ENCODE measurements around the gene IL23A. TPM values are rescaled to one million over a fixed set of nuclear protein-coding genes. Genes with fewer than 3 reads are reported as not detected.

Gene IL23A
- total RNA-seq, 1 donor = not detected

DNA sequence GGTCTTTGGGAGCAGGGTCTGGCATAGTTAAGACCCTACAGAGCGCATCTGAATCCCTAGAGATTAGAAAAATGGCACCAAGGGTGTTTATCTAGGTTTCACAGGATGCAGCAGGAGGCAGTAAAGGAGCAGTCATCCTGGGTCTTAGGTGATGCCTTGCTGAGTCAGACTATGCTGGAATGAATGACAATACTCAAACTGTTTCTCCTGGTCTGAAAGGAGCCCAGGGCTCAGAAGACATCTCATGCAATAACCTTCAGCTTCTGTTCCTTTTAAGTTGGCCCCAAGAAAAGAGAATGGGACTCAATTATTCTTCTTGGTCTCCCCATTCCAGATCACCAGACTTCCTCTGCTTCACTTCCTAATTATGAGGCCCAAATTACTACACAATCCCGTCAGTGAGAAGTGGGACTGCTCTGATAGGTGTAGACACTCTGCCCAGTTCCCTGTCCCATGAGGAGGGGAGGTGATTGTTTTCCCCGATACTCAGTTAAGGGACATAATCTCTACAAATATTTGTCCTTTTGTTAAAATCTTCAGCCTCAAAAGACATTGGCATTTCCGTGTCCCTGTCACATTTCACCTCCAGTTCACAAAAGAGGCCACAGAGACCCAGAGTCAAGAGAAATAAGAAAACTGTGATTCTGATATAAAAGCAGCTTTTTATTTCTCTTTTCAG is 38.8 kb downstream of the IL23A start:
- TF ChIP-seq, protein P1, sequence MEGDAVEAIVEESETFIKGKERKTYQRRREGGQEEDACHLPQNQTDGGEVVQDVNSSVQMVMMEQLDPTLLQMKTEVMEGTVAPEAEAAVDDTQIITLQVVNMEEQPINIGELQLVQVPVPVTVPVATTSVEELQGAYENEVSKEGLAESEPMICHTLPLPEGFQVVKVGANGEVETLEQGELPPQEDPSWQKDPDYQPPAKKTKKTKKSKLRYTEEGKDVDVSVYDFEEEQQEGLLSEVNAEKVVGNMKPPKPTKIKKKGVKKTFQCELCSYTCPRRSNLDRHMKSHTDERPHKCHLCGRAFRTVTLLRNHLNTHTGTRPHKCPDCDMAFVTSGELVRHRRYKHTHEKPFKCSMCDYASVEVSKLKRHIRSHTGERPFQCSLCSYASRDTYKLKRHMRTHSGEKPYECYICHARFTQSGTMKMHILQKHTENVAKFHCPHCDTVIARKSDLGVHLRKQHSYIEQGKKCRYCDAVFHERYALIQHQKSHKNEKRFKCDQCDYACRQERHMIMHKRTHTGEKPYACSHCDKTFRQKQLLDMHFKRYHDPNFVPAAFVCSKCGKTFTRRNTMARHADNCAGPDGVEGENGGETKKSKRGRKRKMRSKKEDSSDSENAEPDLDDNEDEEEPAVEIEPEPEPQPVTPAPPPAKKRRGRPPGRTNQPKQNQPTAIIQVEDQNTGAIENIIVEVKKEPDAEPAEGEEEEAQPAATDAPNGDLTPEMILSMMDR (IDR thresholded peaks at IDR 0.05; ENCODE audit: insufficient read depth, low read depth, low read length) = peak; percentile 14
- no peak overlapping the region for H3K4me3 ChIP-seq (ENCODE audit: low read depth, low read length)
- DNase-seq (ENCODE audit: low read depth) = peak; percentile 13

DNA sequence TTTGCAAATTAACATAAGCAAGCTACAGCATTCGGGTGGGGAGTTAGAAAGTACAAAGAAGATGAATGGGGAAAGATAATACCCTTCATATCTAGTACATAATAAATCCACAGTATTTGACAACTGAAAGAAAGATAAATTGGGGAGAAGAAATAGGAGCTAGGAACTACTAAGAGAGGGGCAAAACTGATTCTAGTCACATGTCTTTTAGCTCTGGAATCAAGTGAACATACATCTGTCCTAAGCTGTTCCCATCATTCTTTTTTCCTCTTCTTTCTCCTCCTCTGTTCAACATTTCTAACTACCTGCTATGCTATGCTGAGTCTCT is 39.3 kb downstream of the IL23A start:
- H3K4me3 ChIP-seq (ENCODE audit: low read depth, low read length) = no peak overlapping the region
- DNase-seq (ENCODE audit: low read depth) = no peak
- TF ChIP-seq, protein P1 (IDR thresholded peaks at IDR 0.05; ENCODE audit: insufficient read depth, low read depth, low read length) = no peak

DNA sequence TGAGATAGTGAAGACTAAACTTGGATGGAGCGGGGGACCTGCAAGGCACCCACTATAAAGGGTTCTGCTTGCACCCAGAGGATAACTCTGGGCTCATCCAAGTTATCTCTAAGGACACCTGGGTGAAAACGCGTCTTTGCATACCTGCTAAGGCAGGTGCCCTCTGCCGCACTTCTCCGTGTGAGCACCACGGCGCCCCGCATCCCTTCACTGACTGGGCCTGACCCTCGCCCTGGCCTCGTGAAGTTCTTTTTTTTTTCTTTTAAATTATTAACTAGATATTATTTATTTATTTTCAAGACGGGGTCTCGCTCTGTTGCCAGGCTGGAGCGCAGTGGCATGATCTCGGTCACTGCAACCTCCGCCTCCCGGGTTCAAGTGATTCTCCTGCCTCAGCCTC is 43.9 kb downstream of the IL23A start:
- no peak for DNase-seq (ENCODE audit: low read depth)
- TF ChIP-seq, protein P1 (IDR thresholded peaks at IDR 0.05; ENCODE audit: insufficient read depth, low read depth, low read length) = no peak
- no peak overlapping the region for H3K4me3 ChIP-seq (ENCODE audit: low read depth, low read length)

DNA sequence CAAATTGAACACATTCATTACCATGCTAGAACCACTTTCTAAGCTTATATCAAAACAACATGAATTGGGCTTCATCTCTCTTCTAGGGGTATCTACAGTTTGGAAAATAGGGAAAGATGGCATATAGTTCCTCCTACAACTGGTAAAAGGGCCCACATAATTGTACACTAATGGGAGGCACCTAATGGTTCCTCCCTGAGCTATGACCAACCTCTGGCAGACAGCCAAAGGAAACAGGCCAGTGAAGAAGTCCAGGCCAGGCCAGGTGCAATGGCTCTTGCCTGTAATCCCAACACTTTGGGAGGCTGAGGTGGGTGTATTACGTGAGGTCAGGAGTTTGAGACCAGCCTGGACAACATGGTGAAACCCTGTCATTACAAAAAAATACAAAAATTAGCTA is 47.2 kb downstream of the IL23A start:
- no peak overlapping the region for H3K4me3 ChIP-seq (ENCODE audit: low read depth, low read length)
- TF ChIP-seq, protein P1 (IDR thresholded peaks at IDR 0.05; ENCODE audit: insufficient read depth, low read depth, low read length) = no peak
- no peak for DNase-seq (ENCODE audit: low read depth)

DNA sequence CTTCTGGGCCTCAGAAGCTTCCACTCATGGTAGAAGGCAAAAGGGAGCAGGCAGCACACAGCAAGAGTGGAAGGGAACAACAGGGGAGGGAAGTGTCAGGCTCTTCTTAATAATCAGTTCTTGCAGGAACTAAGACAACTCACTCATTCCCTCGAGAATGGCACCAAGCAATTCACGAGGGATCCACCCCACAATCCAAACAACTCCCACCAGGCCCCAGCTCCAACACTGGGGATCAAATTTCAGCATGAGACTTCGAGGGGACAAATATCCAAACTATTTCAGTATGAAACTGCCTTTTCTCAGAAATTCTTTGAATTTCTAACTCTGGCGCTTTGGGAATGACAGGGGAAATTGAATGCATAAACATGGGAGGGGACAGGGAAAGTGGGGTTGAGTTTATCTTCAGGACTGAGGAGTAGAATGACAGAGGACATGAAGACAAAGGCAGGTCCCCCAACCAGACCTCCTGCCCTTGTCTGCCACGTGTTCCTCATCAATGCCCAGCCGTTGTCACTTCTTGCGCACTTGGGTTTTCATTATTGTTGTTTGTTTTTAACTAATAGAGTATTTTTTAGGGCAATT is 48.6 kb downstream of the IL23A start:
- DNase-seq (ENCODE audit: low read depth) = peak; percentile 29

DNA sequence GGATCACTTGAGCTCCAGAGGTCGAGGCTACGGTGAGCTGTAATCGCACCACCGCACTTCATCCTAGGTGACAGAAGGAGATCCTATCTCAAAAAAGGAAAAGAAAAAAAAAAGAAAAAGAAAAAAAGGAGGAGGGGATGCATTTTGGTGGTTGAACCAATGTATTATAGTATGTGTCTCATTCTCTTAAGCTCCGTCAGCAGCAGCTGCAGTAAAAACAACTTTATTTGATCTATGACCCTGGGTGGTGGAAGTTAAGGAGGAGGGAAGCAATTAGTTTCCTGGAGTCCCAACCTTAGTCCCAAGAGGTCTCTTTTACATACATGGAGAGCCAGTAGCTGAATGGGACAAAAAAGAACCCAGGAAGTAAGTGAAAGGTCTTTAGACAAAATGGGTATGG is 50.7 kb downstream of the IL23A start:
- H3K4me3 ChIP-seq (ENCODE audit: low read depth, low read length) = no peak overlapping the region
- DNase-seq (ENCODE audit: low read depth) = no peak
- TF ChIP-seq, protein P1 (IDR thresholded peaks at IDR 0.05; ENCODE audit: insufficient read depth, low read depth, low read length) = no peak

More for the DNA sequence above, 48.6 kb downstream of the IL23A start:
- TF ChIP-seq, protein P1 (IDR thresholded peaks at IDR 0.05; ENCODE audit: insufficient read depth, low read depth, low read length) = no peak
- no peak overlapping the region for H3K4me3 ChIP-seq (ENCODE audit: low read depth, low read length)

Small RNAs within 50 kb of the gene (small RNA-seq; reads per million reads assigned to genes)
- not detected for gene RNU7-40P

Other genes starting within 250 kb of the IL23A start
- gene PA2G4, start 234.3 kb upstream of the IL23A start, total RNA-seq = 119 and 158 TPM in 2 replicates
- gene RPL41, start 222.3 kb upstream of the IL23A start, total RNA-seq = 1,700 and 3,242 TPM in 2 replicates
- gene ZC3H10, start 220.6 kb upstream of the IL23A start, total RNA-seq = 3.9 and 4.3 TPM in 2 replicates
- 300 and 327 TPM in 2 replicates for gene ESYT1, start 210.6 kb upstream of the IL23A start, total RNA-seq
- gene MYL6B, start 186.3 kb upstream of the IL23A start, total RNA-seq = 68.2 and 70.9 TPM in 2 replicates
- 2,015 and 2,412 TPM in 2 replicates for gene MYL6, start 180.5 kb upstream of the IL23A start, total RNA-seq
- 44.8 and 67.8 TPM in 2 replicates for gene SMARCC2, start 149.4 kb upstream of the IL23A start, total RNA-seq
- 112 and 131 TPM in 2 replicates for gene RNF41, start 117.0 kb upstream of the IL23A start, total RNA-seq
- 23.3 and 28.0 TPM in 2 replicates for gene NABP2, start 114.5 kb upstream of the IL23A start, total RNA-seq
- not detected in 2 replicates for gene SLC39A5, start 108.8 kb upstream of the IL23A start, total RNA-seq
- gene ANKRD52, start 80.5 kb upstream of the IL23A start, total RNA-seq = 22.2 and 25.9 TPM in 2 replicates
- gene COQ10A, start 71.9 kb upstream of the IL23A start, total RNA-seq = 9.0 and 12.5 TPM in 2 replicates
- 150 and 153 TPM in 2 replicates for gene CS, start 38.6 kb upstream of the IL23A start, total RNA-seq
- 94.7 and 113 TPM in 2 replicates for gene CNPY2, start 22.9 kb upstream of the IL23A start, total RNA-seq
- gene PAN2, start 4.9 kb upstream of the IL23A start, total RNA-seq = 13.0 and 14.8 TPM in 2 replicates
- 232 and 296 TPM in 2 replicates for gene STAT2, start 21.2 kb downstream of the IL23A start, total RNA-seq
- gene APOF, start 24.0 kb downstream of the IL23A start, total RNA-seq = not detected in 2 replicates
- gene TIMELESS, start 110.5 kb downstream of the IL23A start, total RNA-seq = 7.1 and 7.8 TPM in 2 replicates
- not detected in 2 replicates for gene MIP, start 115.8 kb downstream of the IL23A start, total RNA-seq
- gene SPRYD4, start 129.7 kb downstream of the IL23A start, total RNA-seq = 2.3 and 3.0 TPM in 2 replicates
- under 0.01 TPM in 1 of 2 replicates, not detected in the other for gene GLS2, start 149.3 kb downstream of the IL23A start, total RNA-seq
- 21.9 and 32.8 TPM in 2 replicates for gene RBMS2, start 182.9 kb downstream of the IL23A start, total RNA-seq